ENCODE measurements around the gene GTF3C4.

GRCh38 chr9:132703336-132703735 lies 33.1 kb downstream of the GTF3C4 start:
- TF ChIP-seq POLR2A (IDR thresholded peaks at IDR 0.05; ENCODE audit: insufficient read depth in 1 of 2, low read depth in 2 of 2, low read length in 2 of 2) (no peak), BHLHE40 (IDR thresholded peaks at IDR 0.05; ENCODE audit: low read length) (no peak), TCF7L2 (IDR thresholded peaks at IDR 0.05; ENCODE audit: low read depth, low read length) (no peak), ZNF432 (CRISPR knock-in tag; IDR thresholded peaks at IDR 0.05; ENCODE audit: borderline replicate concordance) (no peak), CTCF (CRISPR knock-in tag; IDR thresholded peaks at IDR 0.05) (no peak), MAFG (CRISPR knock-in tag; IDR thresholded peaks at IDR 0.05) (no peak), RERE (CRISPR knock-in tag; IDR thresholded peaks at IDR 0.05; ENCODE audit: low read depth) (no peak), MXD4 (CRISPR knock-in tag; IDR thresholded peaks at IDR 0.05) (no peak), ZSCAN25 (CRISPR knock-in tag; IDR thresholded peaks at IDR 0.05) (no peak), POLR2AphosphoS5 (IDR thresholded peaks at IDR 0.05; ENCODE audit: low read depth, low read length) (no peak), MYC (CRISPR knock-in tag; IDR thresholded peaks at IDR 0.05; ENCODE audit: borderline replicate concordance) (no peak)
- TF ChIP-seq, protein P1, sequence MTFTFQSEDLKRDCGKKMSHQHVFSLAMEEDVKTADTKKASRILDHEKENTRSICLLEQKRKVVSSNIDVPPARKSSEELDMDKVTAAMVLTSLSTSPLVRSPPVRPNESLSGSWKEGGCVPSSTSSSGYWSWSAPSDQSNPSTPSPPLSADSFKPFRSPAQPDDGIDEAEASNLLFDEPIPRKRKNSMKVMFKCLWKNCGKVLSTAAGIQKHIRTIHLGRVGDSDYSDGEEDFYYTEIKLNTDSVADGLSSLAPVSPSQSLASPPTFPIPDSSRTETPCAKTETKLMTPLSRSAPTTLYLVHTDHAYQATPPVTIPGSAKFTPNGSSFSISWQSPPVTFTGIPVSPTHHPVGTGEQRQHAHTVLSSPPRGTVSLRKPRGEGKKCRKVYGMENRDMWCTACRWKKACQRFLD (CRISPR knock-in tag; IDR thresholded peaks at IDR 0.05; ENCODE audit: borderline replicate concordance) = no peak
- TF ChIP-seq, protein P2, sequence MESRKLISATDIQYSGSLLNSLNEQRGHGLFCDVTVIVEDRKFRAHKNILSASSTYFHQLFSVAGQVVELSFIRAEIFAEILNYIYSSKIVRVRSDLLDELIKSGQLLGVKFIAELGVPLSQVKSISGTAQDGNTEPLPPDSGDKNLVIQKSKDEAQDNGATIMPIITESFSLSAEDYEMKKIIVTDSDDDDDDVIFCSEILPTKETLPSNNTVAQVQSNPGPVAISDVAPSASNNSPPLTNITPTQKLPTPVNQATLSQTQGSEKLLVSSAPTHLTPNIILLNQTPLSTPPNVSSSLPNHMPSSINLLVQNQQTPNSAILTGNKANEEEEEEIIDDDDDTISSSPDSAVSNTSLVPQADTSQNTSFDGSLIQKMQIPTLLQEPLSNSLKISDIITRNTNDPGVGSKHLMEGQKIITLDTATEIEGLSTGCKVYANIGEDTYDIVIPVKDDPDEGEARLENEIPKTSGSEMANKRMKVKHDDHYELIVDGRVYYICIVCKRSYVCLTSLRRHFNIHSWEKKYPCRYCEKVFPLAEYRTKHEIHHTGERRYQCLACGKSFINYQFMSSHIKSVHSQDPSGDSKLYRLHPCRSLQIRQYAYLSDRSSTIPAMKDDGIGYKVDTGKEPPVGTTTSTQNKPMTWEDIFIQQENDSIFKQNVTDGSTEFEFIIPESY (CRISPR knock-in tag; IDR thresholded peaks at IDR 0.05) = no peak
